Endodermal cell (in vitro differentiated cells): Measurements from ENCODE around the gene ANKRD24. TPM values are rescaled to one million over a fixed set of nuclear protein-coding genes. Genes with fewer than 3 reads are reported as not detected.
A peak's percentile ranks its signal among the peaks of the same experiment; 100 is the strongest.

Experiments used
- DNase-seq: peaks from one replicate; pipeline ENCODE4 v3.0.0-alpha.2; 2017
- H3K27ac ChIP-seq: 2 replicates; pipeline ENCODE4 v1.5.1; 2013; ENCODE audit warnings: mild to moderate bottlenecking, low read depth, low read length, moderate library complexity
- H3K27me3 ChIP-seq: 2 replicates; pipeline ENCODE4 v1.6.1; 2013; ENCODE audit warnings: mild to moderate bottlenecking, low read length, moderate library complexity; ENCODE audit not compliant: insufficient read depth, control insufficient read depth, poor library complexity, severe bottlenecking
- H3K36me3 ChIP-seq: 2 replicates; pipeline ENCODE4 v1.7.0; 2013; ENCODE audit warnings: mild to moderate bottlenecking, low read length, moderate library complexity; ENCODE audit not compliant: control insufficient read depth, insufficient read depth
- H3K4me1 ChIP-seq: one replicate; pipeline ENCODE4 v1.7.0; 2013; ENCODE audit warnings: low read length; ENCODE audit not compliant: control insufficient read depth, insufficient read depth
- H3K4me3 ChIP-seq: 2 replicates; pipeline ENCODE4 v1.5.1; 2013; ENCODE audit warnings: mild to moderate bottlenecking, low read length, moderate library complexity
- H3K9ac ChIP-seq: 2 replicates; pipeline ENCODE4 v1.6.1; 2013; ENCODE audit warnings: mild to moderate bottlenecking, low read length, moderate library complexity; ENCODE audit not compliant: poor library complexity, severe bottlenecking; ENCODE audit errors: extremely low read depth
- H3K9me3 ChIP-seq: 2 replicates; pipeline ENCODE4 v1.6.1; 2013; ENCODE audit warnings: mild to moderate bottlenecking, low read length, moderate library complexity; ENCODE audit not compliant: control insufficient read depth
- H3K27ac Mint-ChIP-seq: 2 replicates; pipeline ENCODE4 v1.8.0; 2020; ENCODE audit warnings: mixed read lengths
- H3K27me3 Mint-ChIP-seq: 2 replicates; pipeline ENCODE4 v1.8.0; 2021; ENCODE audit warnings: mild to moderate bottlenecking, mixed read lengths; ENCODE audit not compliant: insufficient read depth
- H3K36me3 Mint-ChIP-seq: 2 replicates; pipeline ENCODE4 v1.8.0; 2020; ENCODE audit warnings: low read depth, mixed read lengths
- H3K4me1 Mint-ChIP-seq: 2 replicates; pipeline ENCODE4 v1.8.0; 2020; ENCODE audit warnings: mixed read lengths
- H3K4me3 Mint-ChIP-seq: 2 replicates; pipeline ENCODE4 v1.8.0; 2020; ENCODE audit warnings: mild to moderate bottlenecking, moderate library complexity, mixed read lengths
- H3K9me3 Mint-ChIP-seq: 2 replicates; pipeline ENCODE4 v1.8.0; 2020; ENCODE audit warnings: mild to moderate bottlenecking, mixed read lengths
- WGBS, 2 experiments: methylation state at CpG; one replicate each; pipeline versions ENCODE4 v1.1.5 to v1.1.7; 2013; ENCODE audit warnings: missing lambda C conversion rate in 2 of 2, mixed read lengths in 1 of 2; ENCODE audit not compliant: insufficient coverage in 1 of 2, insufficient read length in 1 of 2; 5-methylcytosine and 5-hydroxymethylcytosine counted together
- total RNA-seq, 2 donors: library from RNA; stranded (reverse); fragmentation: NEBNext Ultra II Directional in 1 of 2; extraction: Animal tissue kit (Norgen Biotek cat#: 25700) in 1 of 2; gene quantifications; 2 replicates in 1 of 2; 3 replicates in 1 of 2; pipeline ENCODE4 v1.2.1, GENCODE V29; 2021
- TF ChIP-seq, protein P1 (sequence below): fragments of 200-600 bp; sonication (generic); conservative IDR thresholded peaks from 2 replicates; pipeline ENCODE4 v1.5.0; 2021; ENCODE audit warnings: antibody characterized with exemption, mild to moderate bottlenecking

Gene ANKRD24
- total RNA-seq, 2 donors from 2014 or later: 0.77 to 2.0 TPM

GRCh38 chr19:4194353-4194752 is 11.9 kb downstream of the ANKRD24 start:
- H3K9me3 Mint-ChIP-seq: peaks cover 8% of the 10 kb centered on the region
- Histone ChIP-seq H3K4me1 (no peaks in the 10 kb centered on the region), H3K27me3 (peaks cover 19% of the 10 kb centered on the region), H3K9ac (no peak overlapping the region), H3K36me3 (no peaks in the 10 kb centered on the region), H3K27ac (no peak overlapping the region), H3K9me3 (peaks cover 8% of the 10 kb centered on the region), H3K4me3 (no peak overlapping the region)
- WGBS, 2 experiments: 64 to 94% methylated on average over 4 to 7 of the region's 7 CpGs
- TF ChIP-seq, protein P1, sequence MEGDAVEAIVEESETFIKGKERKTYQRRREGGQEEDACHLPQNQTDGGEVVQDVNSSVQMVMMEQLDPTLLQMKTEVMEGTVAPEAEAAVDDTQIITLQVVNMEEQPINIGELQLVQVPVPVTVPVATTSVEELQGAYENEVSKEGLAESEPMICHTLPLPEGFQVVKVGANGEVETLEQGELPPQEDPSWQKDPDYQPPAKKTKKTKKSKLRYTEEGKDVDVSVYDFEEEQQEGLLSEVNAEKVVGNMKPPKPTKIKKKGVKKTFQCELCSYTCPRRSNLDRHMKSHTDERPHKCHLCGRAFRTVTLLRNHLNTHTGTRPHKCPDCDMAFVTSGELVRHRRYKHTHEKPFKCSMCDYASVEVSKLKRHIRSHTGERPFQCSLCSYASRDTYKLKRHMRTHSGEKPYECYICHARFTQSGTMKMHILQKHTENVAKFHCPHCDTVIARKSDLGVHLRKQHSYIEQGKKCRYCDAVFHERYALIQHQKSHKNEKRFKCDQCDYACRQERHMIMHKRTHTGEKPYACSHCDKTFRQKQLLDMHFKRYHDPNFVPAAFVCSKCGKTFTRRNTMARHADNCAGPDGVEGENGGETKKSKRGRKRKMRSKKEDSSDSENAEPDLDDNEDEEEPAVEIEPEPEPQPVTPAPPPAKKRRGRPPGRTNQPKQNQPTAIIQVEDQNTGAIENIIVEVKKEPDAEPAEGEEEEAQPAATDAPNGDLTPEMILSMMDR: no peak
- H3K4me1 Mint-ChIP-seq: no peaks in the 10 kb centered on the region
- no peak for DNase-seq
- peaks cover 55% of the 10 kb centered on the region for H3K27me3 Mint-ChIP-seq
- H3K27ac Mint-ChIP-seq: no peak overlapping the region
- no peak overlapping the region for H3K4me3 Mint-ChIP-seq
- H3K36me3 Mint-ChIP-seq: no peaks in the 10 kb centered on the region

DNA sequence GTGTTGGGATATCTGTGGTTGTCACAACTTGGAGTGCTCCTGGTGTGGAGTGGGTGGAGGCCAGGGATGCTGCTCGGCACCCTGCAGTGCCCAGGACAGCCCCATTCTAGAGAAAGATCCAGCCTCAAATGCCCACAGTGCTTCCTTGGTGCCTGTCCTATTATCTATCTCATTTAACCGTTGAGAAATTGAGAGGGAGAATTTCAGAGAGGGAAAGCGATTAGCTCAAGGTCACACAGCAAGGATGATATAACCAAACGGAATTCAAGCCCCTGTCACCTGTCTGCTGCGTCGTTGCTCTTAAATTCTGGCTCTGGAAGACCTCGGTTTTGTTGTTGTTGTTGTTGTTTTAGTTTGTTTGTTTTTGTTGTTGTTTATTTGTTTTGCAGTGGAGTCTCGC is 13.5 kb downstream of the ANKRD24 start:
- WGBS, 2 experiments: 81 to 88% methylated on average over 7 of the region's 8 CpGs

GRCh38 chr19:4196587-4197148 is 14.2 kb downstream of the ANKRD24 start:
- no peaks in the 10 kb centered on the region for H3K4me1 ChIP-seq
- H3K9ac ChIP-seq: no peak overlapping the region
- no peaks in the 10 kb centered on the region for H3K36me3 ChIP-seq
- peaks cover 77% of the 10 kb centered on the region for H3K27me3 Mint-ChIP-seq
- no peak overlapping the region for H3K27ac ChIP-seq
- peaks cover 8% of the 10 kb centered on the region for H3K9me3 Mint-ChIP-seq
- H3K27me3 ChIP-seq: peaks cover 33% of the 10 kb centered on the region
- no peaks in the 10 kb centered on the region for H3K36me3 Mint-ChIP-seq
- no peak overlapping the region for H3K27ac Mint-ChIP-seq
- TF ChIP-seq, protein P1: no peak
- H3K9me3 ChIP-seq: peaks cover 8% of the 10 kb centered on the region
- WGBS, 2 experiments: 88 to 92% methylated on average over 20 to 22 of the region's 22 CpGs
- no peak overlapping the region for H3K4me3 ChIP-seq
- H3K4me3 Mint-ChIP-seq: peak overlapping the region; percentile 28
- H3K4me1 Mint-ChIP-seq: no peaks in the 10 kb centered on the region
- DNase-seq: no peak

More for the DNA sequence above, 13.5 kb downstream of the ANKRD24 start:
- Histone ChIP-seq H3K9me3 (peaks cover 8% of the 10 kb centered on the region), H3K27me3 (peaks cover 33% of the 10 kb centered on the region), H3K27ac (no peak overlapping the region), H3K4me1 (no peaks in the 10 kb centered on the region), H3K36me3 (no peaks in the 10 kb centered on the region), H3K4me3 (no peak overlapping the region), H3K9ac (no peak overlapping the region)
- H3K4me1 Mint-ChIP-seq: no peaks in the 10 kb centered on the region
- no peak for DNase-seq
- H3K27me3 Mint-ChIP-seq: peaks cover 70% of the 10 kb centered on the region
- H3K27ac Mint-ChIP-seq: no peak overlapping the region
- H3K4me3 Mint-ChIP-seq: no peak overlapping the region
- H3K9me3 Mint-ChIP-seq: peaks cover 8% of the 10 kb centered on the region
- TF ChIP-seq, protein P1: no peak
- H3K36me3 Mint-ChIP-seq: no peaks in the 10 kb centered on the region
